Sigmoid colon (tissue), 7 donors: ENCODE data around the gene RNU4-1. TPM values are rescaled to one million over a fixed set of nuclear protein-coding genes. Genes with fewer than 3 reads are reported as not detected.
"Not testable (repeated sequence)": the region's sequence is repeated elsewhere in the genome, so short reads cannot be mapped to it uniquely, and the experiment has no call there.

Experiments used
- DNase-seq: peaks from one replicate; pipeline ENCODE4 v3.0.0-alpha.2; 2019
- H3K27ac ChIP-seq, 4 donors: fragments of 200-600 bp; sonication (generic); one replicate each; pipeline ENCODE4 v1.5.1; 2016 to 2019; ENCODE audit warnings: mild to moderate bottlenecking in 1 of 4
- H3K27me3 ChIP-seq, 3 donors: fragments of 200-600 bp; sonication (generic); one replicate each; pipeline ENCODE4 v1.5.1; 2019; ENCODE audit warnings: mild to moderate bottlenecking in 1 of 3
- H3K36me3 ChIP-seq, 4 donors: fragments of 200-600 bp; sonication (generic); one replicate each; pipeline ENCODE4 v1.5.1; 2016 to 2019
- H3K4me1 ChIP-seq, 4 donors: fragments of 200-600 bp; sonication (generic); one replicate each; pipeline ENCODE4 v1.5.1; 2017 to 2019
- H3K4me3 ChIP-seq, 4 donors: fragments of 200-600 bp; sonication (generic); one replicate each; pipeline ENCODE4 v1.5.1; 2017 to 2019; ENCODE audit warnings: mild to moderate bottlenecking in 2 of 4, moderate library complexity in 1 of 4
- H3K9me3 ChIP-seq, 4 donors: fragments of 200-600 bp in 3 of 4; sonication (generic) in 3 of 4; one replicate each; pipeline versions ENCODE4 v1.5.1 to v1.6.1; 2013 to 2019
- CTCF ChIP-seq, 4 experiments: fragments of 450-650 bp in 3 of 4; fragments of 200-600 bp in 1 of 4; IDR thresholded peaks; one replicate each; pipeline ENCODE4 v1.5.1; 2016 to 2019; ENCODE audit warnings: antibody characterized with exemption in 4 of 4, mild to moderate bottlenecking in 3 of 4, moderate library complexity in 2 of 4
- EP300 ChIP-seq, 4 donors: sonication (generic); formaldehyde crosslinking; IDR thresholded peaks; one replicate each; pipeline ENCODE4 v1.6.1; 2017; ENCODE audit warnings: antibody characterized with exemption in 4 of 4
- POLR2A ChIP-seq, 2 donors: fragments of 450-650 bp; IDR thresholded peaks; one replicate each; pipeline ENCODE4 v1.6.1; 2016; ENCODE audit warnings: antibody characterized with exemption in 2 of 2, mild to moderate bottlenecking in 2 of 2, moderate library complexity in 2 of 2
- POLR2AphosphoS5 ChIP-seq, 4 donors: sonication (generic); formaldehyde crosslinking; IDR thresholded peaks; one replicate each; pipeline ENCODE4 v1.6.1; 2017; ENCODE audit warnings: antibody characterized with exemption in 4 of 4
- WGBS, 2 donors: extraction: QIAGEN DNeasy Blood & Tissue Kit; methylation state at CpG; one replicate each; pipeline ENCODE4 v1.1.7; 2013; 5-methylcytosine and 5-hydroxymethylcytosine counted together
- intact Hi-C: fragments of 100-400 bp; cut with DNase I; formaldehyde crosslinking; loops from one replicate; pipeline ENCODE4 v1.15.1; 2023
- polyA plus RNA-seq, 3 donors: library from polyadenylated mRNA; stranded (reverse); fragments of 200-250 nt; gene quantifications; one replicate each; pipeline ENCODE4 v1.2.3, GENCODE V29; 2013
- small RNA-seq, 3 donors: library from RNA; depleted of rRNA; stranded (forward); fragments of <200 nt; gene quantifications; one replicate each; pipeline ENCODE3, GENCODE V24; 2016
- total RNA-seq, 4 donors: library from RNA; depleted of rRNA; stranded (reverse); fragments of >200 nt; gene quantifications; one replicate each; pipeline ENCODE4 v1.1.0, GENCODE V29; 2016
- donor health status: healthy with polysubstance abuse.
- donor health status: Bipolar disorder and iron deficiency.
- donor health status: healthy.

RNU4-1 gene
- total and polyA plus RNA-seq, 7 donors: under 0.01 TPM; not detected in 4

GRCh38 chr12:120247621-120248030, 45.4 kb downstream of the RNU4-1 start:
- intact Hi-C loops: no loop called here
- Histone ChIP-seq H3K36me3 (no peaks in the 10 kb centered on the region), H3K4me3 (no peak overlapping the region), H3K27me3 (no peaks in the 10 kb centered on the region), H3K27ac (peak overlapping the region; percentile 70 to 96 (median 82)), H3K9me3 (no peaks in the 10 kb centered on the region), H3K4me1 (peaks cover 0 to 94% (median 80%) of the 10 kb centered on the region in 4 donors)
- WGBS, 2 donors: 81 to 84% methylated on average over 6 of the region's 6 CpGs
- TF ChIP-seq POLR2AphosphoS5 (IDR thresholded peaks at IDR 0.05) (peak in 3 of 4 donors; percentile 8 to 21 (median 10)), EP300 (IDR thresholded peaks at IDR 0.05) (no peak)
- no peak for DNase-seq

GRCh38 chr12:120247183-120247582, 45.9 kb downstream of the RNU4-1 start:
- Histone ChIP-seq H3K27me3 (no peaks in the 10 kb centered on the region), H3K27ac (peak overlapping the region; percentile 70 to 96 (median 82)), H3K4me1 (peaks cover 0 to 94% (median 81%) of the 10 kb centered on the region in 4 donors), H3K9me3 (no peaks in the 10 kb centered on the region), H3K36me3 (no peaks in the 10 kb centered on the region), H3K4me3 (no peak overlapping the region)
- no peak for DNase-seq
- 80 to 82% methylated on average over 3 of the region's 3 CpGs for WGBS, 2 donors
- intact Hi-C loops: no loop called here
- no peak for TF ChIP-seq CTCF (IDR thresholded peaks at IDR 0.05)
- no peak for TF ChIP-seq EP300 (IDR thresholded peaks at IDR 0.05)
- no peak for TF ChIP-seq POLR2AphosphoS5 (IDR thresholded peaks at IDR 0.05)
- TF ChIP-seq POLR2A (IDR thresholded peaks at IDR 0.05): no peak

DNA sequence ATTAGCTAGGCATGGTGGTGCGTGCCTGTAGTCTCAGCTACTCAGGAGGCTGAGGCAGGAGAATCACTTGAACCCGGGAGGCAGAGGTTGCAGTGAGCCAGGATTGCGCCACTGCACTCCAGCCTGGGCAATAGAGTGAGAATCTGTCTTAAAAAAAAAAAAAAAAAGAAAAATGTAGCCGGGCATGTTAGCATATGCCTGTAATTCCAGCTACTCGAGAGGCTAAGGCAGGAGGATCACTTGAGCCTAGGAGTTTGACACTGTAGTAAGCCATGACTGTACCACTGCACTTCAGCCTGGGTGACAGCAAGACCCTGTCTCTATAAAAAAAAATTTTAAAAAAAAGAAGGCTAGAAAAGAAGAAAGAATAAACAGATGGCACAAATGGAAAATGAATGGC, 46.3 kb downstream of the RNU4-1 start:
- H3K27ac ChIP-seq: peak overlapping the region; percentile 70 to 96 (median 82)
- H3K27me3 ChIP-seq, H3K4me3 ChIP-seq, H3K36me3 ChIP-seq, DNase-seq, H3K9me3 ChIP-seq, intact Hi-C loops: not testable (repeated sequence)
- 84 to 87% methylated on average over 5 of the region's 5 CpGs for WGBS, 2 donors
- H3K4me1 ChIP-seq: peaks cover 0 to 94% (median 82%) of the 10 kb centered on the region in 4 donors

Small RNA genes within 50 kb of the gene (small RNA-seq; reads per million reads assigned to genes)
- gene RNU4-1: 608 to 1,684 (median 799) reads per million in 3 donors
- gene RNU4-2: 618 to 1,043 (median 644) reads per million in 3 donors
- 0 reads per million in 3 donors for gene RNU6-1088P

Other genes starting within 250 kb of the RNU4-1 start
- gene RAB35, start 176.5 kb downstream of the RNU4-1 start, total RNA-seq: 10 to 100 TPM; 17.5 to 25.4 (median 22.3) TPM
- gene RAB35, start 176.5 kb downstream of the RNU4-1 start, polyA plus RNA-seq: 10 to 100 TPM; 24.6 to 43.0 (median 33.5) TPM
- 10 to 100 TPM; 30.3 to 70.3 (median 40.4) TPM for gene GCN1, start 98.5 kb downstream of the RNU4-1 start, total RNA-seq
- gene GCN1, start 98.5 kb downstream of the RNU4-1 start, polyA plus RNA-seq: 10 to 100 TPM in 2 of 3 donors, 1 to 10 TPM in 1; 9.2 to 43.3 (median 18.0) TPM
- gene RPLP0, start 92.1 kb downstream of the RNU4-1 start, total RNA-seq: 1,000 to 10,000 TPM; 2,593 to 3,468 (median 2,960) TPM
- 1,000 to 10,000 TPM; 3,521 to 5,499 (median 3,713) TPM for gene RPLP0, start 92.1 kb downstream of the RNU4-1 start, polyA plus RNA-seq
- 100 to 1,000 TPM in 1 of 4 donors, 10 to 100 TPM in 3; 41.0 to 127 (median 42.7) TPM for gene PXN, start 27.5 kb downstream of the RNU4-1 start, total RNA-seq
- 100 to 1,000 TPM in 2 of 3 donors, 10 to 100 TPM in 1; 79.3 to 111 (median 101) TPM for gene PXN, start 27.5 kb downstream of the RNU4-1 start, polyA plus RNA-seq
- gene RNU4-2, start 1.3 kb downstream of the RNU4-1 start, total RNA-seq: under 1 TPM; under 0.01 TPM
- not detected for gene RNU4-2, start 1.3 kb downstream of the RNU4-1 start, polyA plus RNA-seq
- gene SIRT4, start 9.1 kb upstream of the RNU4-1 start, total RNA-seq: 1 to 10 TPM; 2.8 to 3.6 (median 3.2) TPM
- gene SIRT4, start 9.1 kb upstream of the RNU4-1 start, polyA plus RNA-seq: 1 to 10 TPM in 1 of 3 donors, under 1 TPM in 2; 0.69 to 1.2 (median 0.92) TPM
- not detected for gene PLA2G1B, start 34.5 kb upstream of the RNU4-1 start, total RNA-seq
- 1 to 10 TPM in 1 of 3 donors, not detected in 2; 7.8 TPM for gene PLA2G1B, start 34.5 kb upstream of the RNU4-1 start, polyA plus RNA-seq
- under 1 TPM in 1 of 4 donors, not detected in 3; 0.66 TPM for gene MSI1, start 75.9 kb upstream of the RNU4-1 start, total RNA-seq
- 1 to 10 TPM in 2 of 3 donors, under 1 TPM in 1; 0.60 to 1.2 (median 1.2) TPM for gene MSI1, start 75.9 kb upstream of the RNU4-1 start, polyA plus RNA-seq
- 100 to 1,000 TPM; 432 to 759 (median 620) TPM for gene COX6A1, start 144.9 kb upstream of the RNU4-1 start, total RNA-seq
- 1,000 to 10,000 TPM in 1 of 3 donors, 100 to 1,000 TPM in 2; 628 to 1,413 (median 992) TPM for gene COX6A1, start 144.9 kb upstream of the RNU4-1 start, polyA plus RNA-seq
- gene TRIAP1, start 153.1 kb upstream of the RNU4-1 start, total RNA-seq: 10 to 100 TPM in 3 of 4 donors, 1 to 10 TPM in 1; 8.6 to 14.8 (median 12.4) TPM
- gene TRIAP1, start 153.1 kb upstream of the RNU4-1 start, polyA plus RNA-seq: 10 to 100 TPM; 33.6 to 37.7 (median 34.8) TPM
- gene GATC, start 153.2 kb upstream of the RNU4-1 start, total RNA-seq: 10 to 100 TPM; 17.4 to 20.0 (median 19.2) TPM
- 10 to 100 TPM in 2 of 3 donors, 1 to 10 TPM in 1; 8.4 to 15.0 (median 13.0) TPM for gene GATC, start 153.2 kb upstream of the RNU4-1 start, polyA plus RNA-seq
- 10 to 100 TPM; 41.4 to 55.1 (median 45.2) TPM for gene SRSF9, start 176.5 kb upstream of the RNU4-1 start, total RNA-seq
- gene SRSF9, start 176.5 kb upstream of the RNU4-1 start, polyA plus RNA-seq: 100 to 1,000 TPM; 136 to 187 (median 158) TPM
- gene DYNLL1, start 202.9 kb upstream of the RNU4-1 start, total RNA-seq: 100 to 1,000 TPM; 204 to 254 (median 235) TPM
- gene DYNLL1, start 202.9 kb upstream of the RNU4-1 start, polyA plus RNA-seq: 100 to 1,000 TPM; 285 to 942 (median 912) TPM
- gene COQ5, start 235.9 kb upstream of the RNU4-1 start, total RNA-seq: 10 to 100 TPM; 17.4 to 29.4 (median 26.4) TPM
- gene COQ5, start 235.9 kb upstream of the RNU4-1 start, polyA plus RNA-seq: 10 to 100 TPM; 29.2 to 62.9 (median 38.4) TPM
- gene RNF10, start 241.1 kb upstream of the RNU4-1 start, total RNA-seq: 100 to 1,000 TPM; 106 to 165 (median 110) TPM
- 100 to 1,000 TPM; 115 to 177 (median 141) TPM for gene RNF10, start 241.1 kb upstream of the RNU4-1 start, polyA plus RNA-seq